HL-60 (cell line): Measurements from ENCODE around the gene GNG7.

ENCODE experiments used
- DNase-seq, 2 experiments: peaks; one replicate each; pipeline ENCODE4 v3.0.0-alpha.2; 2010 to 2020; ENCODE audit warnings: low read depth in 1 of 2, low spot score in 1 of 2
- H3K27ac ChIP-seq: fragments of 250-450 bp; sonication (Bioruptor Pico); replicated peaks from 2 replicates; pipeline ENCODE4 v1.5.1; 2020; ENCODE audit warnings: mild to moderate bottlenecking, moderate library complexity
- H3K27me3 ChIP-seq: fragments of 250-450 bp; sonication (Bioruptor Pico); 2 replicates; pipeline ENCODE4 v1.5.1; 2021; ENCODE audit warnings: mild to moderate bottlenecking, moderate library complexity; ENCODE audit not compliant: insufficient read depth, poor library complexity, severe bottlenecking
- H3K4me3 ChIP-seq: replicated peaks from 2 replicates; pipeline ENCODE4 v1.5.1; 2011; ENCODE audit warnings: mild to moderate bottlenecking, control low read depth, low read length; ENCODE audit not compliant: insufficient read depth
- GABPA ChIP-seq: IDR thresholded peaks from 2 replicates; pipeline ENCODE4 v1.6.1; 2012; ENCODE audit warnings: low read depth
- POLR2AphosphoS5 ChIP-seq: IDR thresholded peaks from 2 replicates; pipeline ENCODE4 v1.6.1; 2012; ENCODE audit warnings: low read depth
- SPI1 ChIP-seq: IDR thresholded peaks from 2 replicates; pipeline ENCODE4 v1.6.1; 2012; ENCODE audit warnings: low read depth, mild to moderate bottlenecking, borderline replicate concordance
- TF ChIP-seq, protein P1 (sequence below): IDR thresholded peaks from 2 replicates; pipeline ENCODE4 v1.6.1; 2012; ENCODE audit warnings: low read depth; ENCODE audit not compliant: insufficient replicate concordance
- TF ChIP-seq, protein P2 (sequence below): IDR thresholded peaks from one replicate; pipeline ENCODE4 v1.5.1; 2011; ENCODE audit warnings: low read length, control low read depth, inconsistent platforms; ENCODE audit not compliant: insufficient read depth

Gene GNG7

DNA sequence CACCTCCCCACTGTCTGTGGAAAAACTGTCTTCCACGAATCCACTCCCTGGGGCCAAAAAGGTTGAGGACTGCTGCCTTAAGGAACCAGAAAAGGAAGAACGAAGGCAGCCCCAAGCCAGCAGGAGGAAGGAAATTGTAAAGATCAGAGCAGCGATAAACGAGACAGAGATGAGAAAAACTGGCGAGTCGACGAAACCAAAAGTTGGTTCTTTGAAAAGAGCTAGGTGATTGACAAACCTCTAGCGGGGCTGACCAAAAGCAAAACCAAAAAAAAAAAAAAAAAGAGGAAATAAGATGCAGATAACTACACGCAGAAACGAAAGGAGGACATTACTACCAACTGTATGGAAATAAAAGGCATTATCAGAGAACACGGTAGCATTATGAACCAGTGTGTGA lies 149.6 kb downstream of the GNG7 start:
- peak overlapping the region; percentile 70 for H3K27ac ChIP-seq
- no peak overlapping the region for H3K4me3 ChIP-seq
- no peak; the same call in 1 of the 2 replicates for TF ChIP-seq SPI1
- TF ChIP-seq POLR2AphosphoS5, result peak; percentile 41; the same call in 1 of the 2 replicates
- DNase-seq, result peak; percentile 48 to 84
- no peaks in the 10 kb centered on the region for H3K27me3 ChIP-seq

DNA sequence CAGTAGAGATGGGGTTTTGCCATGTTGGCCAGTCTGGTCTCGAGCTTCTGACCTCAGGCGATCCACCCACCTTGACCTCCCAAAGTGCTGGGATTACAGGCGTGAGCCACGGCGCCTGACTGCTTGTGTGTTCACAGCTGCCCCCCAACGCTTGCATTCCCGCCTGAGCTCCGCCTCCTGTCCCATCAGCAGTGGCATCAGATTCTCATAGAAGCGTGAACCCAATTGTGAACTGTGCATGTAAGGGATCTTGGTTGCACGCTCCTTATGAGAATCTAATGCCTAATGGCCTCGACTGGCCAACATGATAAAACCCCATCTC lies 150.7 kb downstream of the GNG7 start:
- DNase-seq, result no peak
- Histone ChIP-seq H3K4me3 (no peak overlapping the region), H3K27me3 (no peaks in the 10 kb centered on the region), H3K27ac (no peak overlapping the region)
- TF ChIP-seq GABPA, result no peak
- TF ChIP-seq, protein P1, sequence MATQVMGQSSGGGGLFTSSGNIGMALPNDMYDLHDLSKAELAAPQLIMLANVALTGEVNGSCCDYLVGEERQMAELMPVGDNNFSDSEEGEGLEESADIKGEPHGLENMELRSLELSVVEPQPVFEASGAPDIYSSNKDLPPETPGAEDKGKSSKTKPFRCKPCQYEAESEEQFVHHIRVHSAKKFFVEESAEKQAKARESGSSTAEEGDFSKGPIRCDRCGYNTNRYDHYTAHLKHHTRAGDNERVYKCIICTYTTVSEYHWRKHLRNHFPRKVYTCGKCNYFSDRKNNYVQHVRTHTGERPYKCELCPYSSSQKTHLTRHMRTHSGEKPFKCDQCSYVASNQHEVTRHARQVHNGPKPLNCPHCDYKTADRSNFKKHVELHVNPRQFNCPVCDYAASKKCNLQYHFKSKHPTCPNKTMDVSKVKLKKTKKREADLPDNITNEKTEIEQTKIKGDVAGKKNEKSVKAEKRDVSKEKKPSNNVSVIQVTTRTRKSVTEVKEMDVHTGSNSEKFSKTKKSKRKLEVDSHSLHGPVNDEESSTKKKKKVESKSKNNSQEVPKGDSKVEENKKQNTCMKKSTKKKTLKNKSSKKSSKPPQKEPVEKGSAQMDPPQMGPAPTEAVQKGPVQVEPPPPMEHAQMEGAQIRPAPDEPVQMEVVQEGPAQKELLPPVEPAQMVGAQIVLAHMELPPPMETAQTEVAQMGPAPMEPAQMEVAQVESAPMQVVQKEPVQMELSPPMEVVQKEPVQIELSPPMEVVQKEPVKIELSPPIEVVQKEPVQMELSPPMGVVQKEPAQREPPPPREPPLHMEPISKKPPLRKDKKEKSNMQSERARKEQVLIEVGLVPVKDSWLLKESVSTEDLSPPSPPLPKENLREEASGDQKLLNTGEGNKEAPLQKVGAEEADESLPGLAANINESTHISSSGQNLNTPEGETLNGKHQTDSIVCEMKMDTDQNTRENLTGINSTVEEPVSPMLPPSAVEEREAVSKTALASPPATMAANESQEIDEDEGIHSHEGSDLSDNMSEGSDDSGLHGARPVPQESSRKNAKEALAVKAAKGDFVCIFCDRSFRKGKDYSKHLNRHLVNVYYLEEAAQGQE, result no peak
- TF ChIP-seq, protein P2, sequence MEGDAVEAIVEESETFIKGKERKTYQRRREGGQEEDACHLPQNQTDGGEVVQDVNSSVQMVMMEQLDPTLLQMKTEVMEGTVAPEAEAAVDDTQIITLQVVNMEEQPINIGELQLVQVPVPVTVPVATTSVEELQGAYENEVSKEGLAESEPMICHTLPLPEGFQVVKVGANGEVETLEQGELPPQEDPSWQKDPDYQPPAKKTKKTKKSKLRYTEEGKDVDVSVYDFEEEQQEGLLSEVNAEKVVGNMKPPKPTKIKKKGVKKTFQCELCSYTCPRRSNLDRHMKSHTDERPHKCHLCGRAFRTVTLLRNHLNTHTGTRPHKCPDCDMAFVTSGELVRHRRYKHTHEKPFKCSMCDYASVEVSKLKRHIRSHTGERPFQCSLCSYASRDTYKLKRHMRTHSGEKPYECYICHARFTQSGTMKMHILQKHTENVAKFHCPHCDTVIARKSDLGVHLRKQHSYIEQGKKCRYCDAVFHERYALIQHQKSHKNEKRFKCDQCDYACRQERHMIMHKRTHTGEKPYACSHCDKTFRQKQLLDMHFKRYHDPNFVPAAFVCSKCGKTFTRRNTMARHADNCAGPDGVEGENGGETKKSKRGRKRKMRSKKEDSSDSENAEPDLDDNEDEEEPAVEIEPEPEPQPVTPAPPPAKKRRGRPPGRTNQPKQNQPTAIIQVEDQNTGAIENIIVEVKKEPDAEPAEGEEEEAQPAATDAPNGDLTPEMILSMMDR, result no peak
- no peak for TF ChIP-seq SPI1
- no peak for TF ChIP-seq POLR2AphosphoS5

DNA sequence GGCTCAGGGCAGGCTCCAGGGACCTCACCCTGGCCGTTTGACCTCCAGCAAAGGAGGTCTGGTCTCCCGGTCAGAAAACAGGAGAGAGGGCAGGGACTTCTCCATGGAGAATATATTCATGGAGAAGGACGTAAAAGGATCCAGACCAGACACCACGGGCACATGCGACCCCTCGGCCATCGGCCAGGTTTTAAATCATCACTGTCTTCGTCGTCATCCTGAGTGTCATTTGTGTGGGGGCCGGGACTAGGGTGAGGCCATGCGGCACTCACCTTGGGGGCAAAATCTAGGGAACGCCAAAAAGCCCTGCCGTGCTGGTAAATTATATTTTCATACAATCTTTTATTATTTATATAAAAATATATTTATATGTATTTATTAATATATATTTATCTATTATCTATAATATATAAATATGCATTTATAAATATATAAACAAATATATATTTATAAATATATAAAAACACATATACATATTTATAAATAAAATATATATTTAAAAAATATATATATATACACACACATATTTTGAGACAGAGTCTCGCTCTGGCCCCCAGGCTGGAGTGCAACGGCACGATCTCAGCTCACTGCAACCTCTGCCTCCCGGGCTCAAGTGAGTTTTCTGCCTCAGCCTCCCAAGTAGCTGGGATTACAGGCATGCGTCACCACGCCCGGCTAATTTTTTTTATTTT lies 151.2 kb downstream of the GNG7 start:
- TF ChIP-seq, protein P1, result no peak
- TF ChIP-seq POLR2AphosphoS5, result no peak
- no peak for TF ChIP-seq SPI1
- TF ChIP-seq, protein P2, result no peak
- TF ChIP-seq GABPA, result no peak
- Histone ChIP-seq H3K27ac (no peak overlapping the region), H3K27me3 (no peaks in the 10 kb centered on the region), H3K4me3 (no peak overlapping the region)
- DNase-seq, result no peak

DNA sequence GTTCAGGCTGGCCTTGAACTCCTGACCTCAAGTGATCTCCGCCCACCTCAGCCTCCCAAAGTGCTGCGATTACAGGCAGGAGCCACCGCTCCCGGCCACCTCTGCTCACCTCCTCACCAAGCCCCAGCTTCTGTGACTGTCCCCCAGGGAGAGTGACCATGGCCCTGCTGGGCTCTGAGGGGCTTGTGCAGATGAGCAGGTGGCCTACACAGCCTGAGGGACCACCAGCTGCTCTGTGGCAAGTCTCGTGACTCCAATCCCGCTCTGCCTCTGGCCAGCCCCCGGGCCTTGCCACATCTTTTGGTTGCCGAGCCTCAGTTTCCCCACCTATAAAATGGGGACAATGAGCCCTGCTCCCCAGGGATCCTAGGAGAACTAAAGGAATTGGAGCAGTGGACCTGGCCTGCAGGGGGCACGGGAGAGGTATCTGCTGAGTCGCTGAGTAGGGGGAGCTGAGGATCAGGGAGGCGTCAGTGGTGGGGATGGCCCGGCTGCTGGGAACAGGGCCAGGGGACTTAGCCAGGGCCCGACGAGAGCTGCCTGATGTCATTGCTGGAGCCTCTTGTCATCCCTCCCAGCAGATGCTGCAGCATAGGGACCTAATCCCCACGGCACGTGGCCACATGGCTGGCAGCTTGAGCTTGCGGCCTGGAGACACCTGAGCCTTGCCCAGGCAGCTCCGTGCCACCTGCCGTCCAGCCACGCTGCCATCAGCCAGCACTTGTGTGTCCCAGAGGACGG lies 151.9 kb downstream of the GNG7 start:
- no peak for DNase-seq
- H3K4me3 ChIP-seq, result no peak overlapping the region
- peak overlapping the region; percentile 77 for H3K27ac ChIP-seq
- H3K27me3 ChIP-seq, result no peaks in the 10 kb centered on the region
- TF ChIP-seq, protein P2, result no peak
- TF ChIP-seq, protein P1, result no peak
- TF ChIP-seq SPI1, result no peak
- no peak for TF ChIP-seq POLR2AphosphoS5
- TF ChIP-seq GABPA, result no peak
